H9 (cell line): ENCODE data around the gene MRPS23. TPM values are rescaled to one million over a fixed set of nuclear protein-coding genes. Genes with fewer than 3 reads are reported as not detected.

Experiments
- DNase-seq: peaks from one replicate; pipeline ENCODE4 v3.0.0-alpha.2; 2017
- H2AFZ ChIP-seq: one replicate; pipeline ENCODE4 v1.6.1; 2013; ENCODE audit warnings: mild to moderate bottlenecking, low read length, control low read depth, moderate library complexity
- H2AK5ac ChIP-seq: 2 replicates; pipeline ENCODE4 v1.6.1; 2013; ENCODE audit warnings: low read length, control low read depth, mixed read lengths; ENCODE audit not compliant: insufficient read length
- H2BK120ac ChIP-seq: one replicate; pipeline ENCODE4 v1.6.1; 2013; ENCODE audit warnings: low read depth, mild to moderate bottlenecking, low read length, control low read depth, inconsistent platforms; ENCODE audit not compliant: poor library complexity, severe bottlenecking
- H2BK12ac ChIP-seq: 2 replicates; pipeline ENCODE4 v1.6.1; 2013; ENCODE audit warnings: low read length, control low read depth, mixed read lengths, low read depth; ENCODE audit not compliant: insufficient read length
- H2BK15ac ChIP-seq: 2 replicates; pipeline ENCODE4 v1.6.1; 2013; ENCODE audit warnings: low read depth, low read length, control low read depth
- H2BK20ac ChIP-seq: one replicate; pipeline ENCODE4 v1.6.1; 2013; ENCODE audit warnings: low read depth, mild to moderate bottlenecking, low read length, control low read depth, inconsistent platforms; ENCODE audit not compliant: poor library complexity, severe bottlenecking
- H2BK5ac ChIP-seq: 2 replicates; pipeline ENCODE4 v1.6.1; 2013; ENCODE audit warnings: low read length, control low read depth, mixed read lengths; ENCODE audit not compliant: insufficient read length
- H3K14ac ChIP-seq: 2 replicates; pipeline ENCODE4 v1.6.1; 2013; ENCODE audit warnings: low read length, control low read depth; ENCODE audit not compliant: insufficient read depth
- H3K18ac ChIP-seq: 2 replicates; pipeline ENCODE4 v1.6.1; 2013; ENCODE audit warnings: low read depth, mild to moderate bottlenecking, mixed read lengths, low read length, control low read depth; ENCODE audit not compliant: insufficient read length
- H3K23ac ChIP-seq: 2 replicates; pipeline ENCODE4 v1.6.1; 2013; ENCODE audit warnings: low read length, control low read depth, mixed read lengths, low read depth; ENCODE audit not compliant: insufficient read length
- H3K23me2 ChIP-seq: 2 replicates; pipeline ENCODE4 v1.6.1; 2013; ENCODE audit warnings: low read depth, mild to moderate bottlenecking, mixed read lengths, low read length, control low read depth; ENCODE audit not compliant: insufficient read length, poor library complexity, severe bottlenecking
- H3K27ac ChIP-seq: 2 replicates; pipeline ENCODE4 v1.5.1; 2013; ENCODE audit warnings: low read length, control low read depth, mixed read lengths, low read depth; ENCODE audit not compliant: insufficient read length
- H3K27me3 ChIP-seq: 2 replicates; pipeline ENCODE4 v1.6.1; 2013; ENCODE audit warnings: low read length, control low read depth, inconsistent platforms; ENCODE audit not compliant: insufficient read depth
- H3K4ac ChIP-seq: 2 replicates; pipeline ENCODE4 v1.6.1; 2013; ENCODE audit warnings: low read depth, mild to moderate bottlenecking, control low read depth, inconsistent platforms, low read length, moderate library complexity
- H3K4me1 ChIP-seq: 2 replicates; pipeline ENCODE4 v1.6.1; 2013; ENCODE audit warnings: low read length, control low read depth, inconsistent platforms; ENCODE audit not compliant: insufficient read depth
- H3K4me2 ChIP-seq: 2 replicates; pipeline ENCODE4 v1.6.1; 2013; ENCODE audit warnings: low read length, control low read depth, mixed read lengths; ENCODE audit not compliant: insufficient read length, insufficient read depth
- H3K56ac ChIP-seq: 2 replicates; pipeline ENCODE4 v1.6.1; 2013; ENCODE audit warnings: low read depth, mild to moderate bottlenecking, mixed read lengths, low read length, control low read depth; ENCODE audit not compliant: insufficient read length
- H3K79me1 ChIP-seq: 2 replicates; pipeline ENCODE4 v1.6.1; 2013; ENCODE audit warnings: low read depth, mild to moderate bottlenecking, moderate library complexity, low read length, control low read depth, inconsistent platforms; ENCODE audit not compliant: insufficient read depth, poor library complexity, severe bottlenecking
- H3K79me2 ChIP-seq: 2 replicates; pipeline ENCODE4 v1.6.1; 2013; ENCODE audit warnings: low read length, control low read depth, inconsistent platforms; ENCODE audit not compliant: insufficient read depth
- H3K9ac ChIP-seq: 2 replicates; pipeline ENCODE4 v1.6.1; 2013; ENCODE audit warnings: low read length, control low read depth, mixed read lengths; ENCODE audit not compliant: insufficient read length; ENCODE audit errors: extremely low read depth
- H3K9me3 ChIP-seq: one replicate; pipeline ENCODE4 v1.6.1; 2013; ENCODE audit warnings: low read depth, low read length, inconsistent platforms; ENCODE audit not compliant: control insufficient read depth
- H3T11ph ChIP-seq: one replicate; pipeline ENCODE4 v1.6.1; 2013; ENCODE audit warnings: mild to moderate bottlenecking, low read length, control low read depth, inconsistent platforms
- H4K20me1 ChIP-seq: one replicate; pipeline ENCODE4 v1.6.1; 2013; ENCODE audit not compliant: control insufficient read depth, insufficient read length, insufficient read depth
- H4K5ac ChIP-seq: 2 replicates; pipeline ENCODE4 v1.6.1; 2013; ENCODE audit warnings: low read depth, mild to moderate bottlenecking, mixed read lengths, low read length, control low read depth; ENCODE audit not compliant: insufficient read length
- H4K8ac ChIP-seq: replicated peaks from 2 replicates; pipeline ENCODE4 v1.6.1; 2013; ENCODE audit warnings: low read length, control low read depth, mixed read lengths, low read depth; ENCODE audit not compliant: insufficient read length
- H4K91ac ChIP-seq: 2 replicates; pipeline ENCODE4 v1.6.1; 2013; ENCODE audit warnings: low read depth, mild to moderate bottlenecking, moderate library complexity, mixed read lengths, low read length, control low read depth; ENCODE audit not compliant: insufficient read length
- H3K27ac Mint-ChIP-seq, 3 experiments: 2 replicates in 2 of 3; 3 replicates in 1 of 3; pipeline ENCODE4 v1.8.0; 2020 to 2021; ENCODE audit warnings: mixed read lengths in 3 of 3, mild to moderate bottlenecking in 1 of 3, moderate library complexity in 1 of 3
- H3K27me3 Mint-ChIP-seq: 2 replicates; pipeline ENCODE4 v1.8.0; 2021; ENCODE audit warnings: low read depth, mild to moderate bottlenecking, moderate library complexity, mixed read lengths
- H3K36me3 Mint-ChIP-seq, 3 experiments: 2 replicates in 2 of 3; 3 replicates in 1 of 3; pipeline ENCODE4 v1.8.0; 2020 to 2021; ENCODE audit warnings: low read depth in 3 of 3, mixed read lengths in 3 of 3; ENCODE audit not compliant: insufficient read depth in 1 of 3
- H3K4me1 Mint-ChIP-seq, 2 experiments: 2 replicates each; pipeline ENCODE4 v1.8.0; 2020; ENCODE audit warnings: mixed read lengths in 2 of 2
- H3K4me3 Mint-ChIP-seq, 2 experiments: 2 replicates in 1 of 2; 3 replicates in 1 of 2; pipeline ENCODE4 v1.8.0; 2020 to 2021; ENCODE audit warnings: mild to moderate bottlenecking in 2 of 2, mixed read lengths in 2 of 2, moderate library complexity in 1 of 2
- H3K9me3 Mint-ChIP-seq, 2 experiments: 2 replicates in 1 of 2; 3 replicates in 1 of 2; pipeline ENCODE4 v1.8.0; 2020; ENCODE audit warnings: mild to moderate bottlenecking in 2 of 2, mixed read lengths in 2 of 2, moderate library complexity in 1 of 2
- CTCF ChIP-seq: fragments of 200-600 bp; sonication (generic); conservative IDR thresholded peaks from 3 replicates; pipeline ENCODE4 v1.8.0; 2021; ENCODE audit warnings: antibody characterized with exemption, mild to moderate bottlenecking
- WGBS: extraction: QIAGEN DNeasy Blood & Tissue Kit; methylation state at CpG from one replicate; pipeline ENCODE4 v1.1.7; 2013; ENCODE audit warnings: missing lambda C conversion rate, low lambda C conversion rate, mixed read lengths; ENCODE audit not compliant: insufficient read length; ENCODE audit errors: extremely low coverage; 5-methylcytosine and 5-hydroxymethylcytosine counted together
- total RNA-seq: library from RNA; stranded (reverse); gene quantifications from 2 replicates; pipeline ENCODE4 v1.2.1, GENCODE V29; 2021

MRPS23 gene
- total RNA-seq, 1 experiment from 2014 or later: 62.0 TPM

GRCh38 chr17:57898487-57899311 lies 48.9 kb upstream of the MRPS23 start:
- Histone ChIP-seq H4K91ac (peak overlapping the region; percentile 39), H3K4me2 (no peak overlapping the region), H4K8ac (no peak overlapping the region), H3K23me2 (no peaks in the 10 kb centered on the region), H3K4me1 (no peaks in the 10 kb centered on the region; the same call in 1 of the 2 replicates), H3K14ac (0 out of 2 replicates have a peak overlapping the region, but pooled peaks have one; percentile 2), H3K9ac (no peak overlapping the region), H2BK5ac (no peak overlapping the region), H3T11ph (no peak overlapping the region), H3K56ac (no peak overlapping the region), H3K4ac (no peak overlapping the region), H3K9me3 (no peaks in the 10 kb centered on the region), H2BK12ac (peak overlapping the region; percentile 15), H4K20me1 (no peaks in the 10 kb centered on the region), H3K23ac (no peak overlapping the region), H2BK120ac (no peak overlapping the region), H3K18ac (peak overlapping the region; percentile 43), H4K5ac (no peak overlapping the region), H3K27ac (no peak overlapping the region), H2BK15ac (no peak overlapping the region), H2BK20ac (no peak overlapping the region), H2AK5ac (no peak overlapping the region), H2AFZ (no peak overlapping the region), H3K79me1 (no peaks in the 10 kb centered on the region), H3K27me3 (no peaks in the 10 kb centered on the region), H3K79me2 (no peaks in the 10 kb centered on the region)
- TF ChIP-seq CTCF: no peak
- H3K4me1 Mint-ChIP-seq: peaks cover 37 to 45% of the 10 kb centered on the region in 2 experiments
- peak overlapping the region; percentile 92 to 96 (median 92) for H3K27ac Mint-ChIP-seq
- peak; percentile 95 for DNase-seq
- no peaks in the 10 kb centered on the region for H3K27me3 Mint-ChIP-seq
- H3K36me3 Mint-ChIP-seq: no peaks in the 10 kb centered on the region
- H3K9me3 Mint-ChIP-seq: no peaks in the 10 kb centered on the region; a peak in 1 of 5 replicates
- WGBS: no CpG with 5 or more reads among the region's 9 CpGs
- H3K4me3 Mint-ChIP-seq: peak overlapping the region in 1 of 2 experiments; percentile 55; a peak in 1 of 5 replicates
